NCI-H345 treated with DMSO at 0.1 percent for 48 hours (cell line): ENCODE results near the gene L3MBTL4.
"Not testable (repeated sequence)": the region's sequence is repeated elsewhere in the genome, so short reads cannot be mapped to it uniquely, and the experiment has no call there.

Experiments used
- DNase-seq: peaks from one replicate; lab custom pipeline; 2025; ENCODE audit not compliant: unreplicated experiment; lab: John Stamatoyannopoulos, UW

Gene L3MBTL4

DNA sequence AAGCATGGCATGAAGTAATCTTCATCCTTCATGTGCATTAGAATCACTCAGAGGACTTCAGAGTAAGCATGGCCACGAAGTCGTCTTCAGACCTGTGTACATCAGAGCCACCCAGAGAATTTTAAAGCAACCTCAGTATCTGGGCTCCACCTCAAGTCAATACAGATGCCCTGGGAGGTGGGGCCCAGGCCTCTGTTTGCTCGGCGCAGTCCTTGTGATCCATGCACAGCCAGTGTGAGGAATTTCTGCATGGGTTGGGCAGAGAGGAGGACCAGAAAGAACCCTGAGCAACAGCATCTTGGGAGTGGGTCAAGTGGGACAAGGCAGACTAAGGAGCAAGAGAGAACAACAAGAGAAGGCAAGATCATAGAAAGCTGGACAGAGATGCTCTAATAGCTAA lies 299.0 kb downstream of the L3MBTL4 start:
- no peak for DNase-seq

DNA sequence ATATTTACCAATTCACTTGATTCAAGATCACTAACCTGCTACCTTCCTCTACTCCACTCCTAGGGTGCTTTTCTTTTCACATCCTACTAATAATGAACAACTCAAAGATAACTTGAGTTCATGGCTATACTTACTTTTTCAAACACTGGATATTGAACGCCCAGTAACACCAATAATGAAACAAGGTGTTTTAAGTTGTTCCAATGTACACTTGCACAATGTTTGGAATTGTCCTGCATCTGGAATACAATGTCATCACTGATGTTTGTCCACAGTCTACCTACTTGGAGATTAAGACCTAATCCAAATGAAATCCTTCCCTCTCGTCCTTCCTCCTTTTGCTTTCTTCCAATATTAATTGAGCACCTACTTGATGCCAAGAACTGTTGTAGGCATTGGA lies 301.1 kb downstream of the L3MBTL4 start:
- DNase-seq, result no peak

DNA sequence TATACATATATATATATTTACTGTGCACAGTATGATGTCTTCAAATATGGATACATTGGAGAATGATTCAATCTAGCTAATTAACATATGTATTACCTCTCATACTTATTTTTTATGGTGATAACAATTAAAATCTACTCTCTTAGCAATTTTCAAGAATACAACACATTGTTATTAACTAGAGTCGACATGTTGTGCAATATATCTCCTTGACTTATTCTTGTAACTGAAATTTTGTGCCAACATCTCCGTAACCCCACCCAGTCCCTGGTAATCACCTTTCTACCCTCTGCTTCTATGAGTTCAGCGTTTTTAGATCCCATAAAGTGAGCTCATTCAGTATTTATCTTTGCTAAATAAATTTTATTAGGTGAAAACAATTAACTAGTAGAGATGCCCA lies 303.0 kb downstream of the L3MBTL4 start:
- DNase-seq, result no peak

DNA sequence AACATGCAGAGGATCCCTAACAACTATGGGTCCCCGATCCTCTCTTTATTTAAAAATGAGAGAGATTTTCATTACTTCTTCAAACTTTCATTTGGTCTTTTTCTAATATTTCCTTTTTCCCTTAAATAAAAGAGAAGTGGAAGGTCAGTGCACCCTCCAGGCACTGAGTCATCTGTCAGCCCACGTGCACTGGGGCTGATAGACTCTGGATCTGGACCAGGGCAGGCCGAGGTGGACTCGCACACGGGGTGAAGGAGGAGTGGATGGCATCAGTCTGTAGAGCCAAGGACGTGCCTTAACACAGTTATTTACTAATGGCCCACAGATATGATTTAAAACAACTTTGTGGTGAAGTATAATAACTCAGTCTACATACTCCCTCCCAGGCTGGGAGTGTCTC lies 305.0 kb downstream of the L3MBTL4 start:
- DNase-seq, result no peak

DNA sequence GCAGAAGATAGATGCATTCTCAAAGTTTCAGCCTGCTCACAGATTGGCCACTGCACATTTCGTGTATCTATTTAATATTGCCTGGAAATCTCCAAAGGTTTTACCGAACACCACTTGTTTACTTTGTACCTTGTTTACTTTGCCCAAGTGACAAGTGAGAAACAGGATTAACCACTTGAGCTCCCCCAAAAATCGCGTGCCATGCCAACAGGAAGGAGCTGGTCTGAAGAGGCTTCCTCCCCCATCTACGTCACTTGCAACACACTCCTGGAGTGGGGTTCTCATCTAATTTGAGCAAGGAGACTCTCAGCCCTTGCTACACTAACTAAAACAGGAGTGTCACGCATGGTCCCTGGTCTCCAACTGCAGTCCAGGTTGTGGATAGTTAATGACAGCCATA lies 306.9 kb downstream of the L3MBTL4 start:
- DNase-seq, result peak; percentile 24

DNA sequence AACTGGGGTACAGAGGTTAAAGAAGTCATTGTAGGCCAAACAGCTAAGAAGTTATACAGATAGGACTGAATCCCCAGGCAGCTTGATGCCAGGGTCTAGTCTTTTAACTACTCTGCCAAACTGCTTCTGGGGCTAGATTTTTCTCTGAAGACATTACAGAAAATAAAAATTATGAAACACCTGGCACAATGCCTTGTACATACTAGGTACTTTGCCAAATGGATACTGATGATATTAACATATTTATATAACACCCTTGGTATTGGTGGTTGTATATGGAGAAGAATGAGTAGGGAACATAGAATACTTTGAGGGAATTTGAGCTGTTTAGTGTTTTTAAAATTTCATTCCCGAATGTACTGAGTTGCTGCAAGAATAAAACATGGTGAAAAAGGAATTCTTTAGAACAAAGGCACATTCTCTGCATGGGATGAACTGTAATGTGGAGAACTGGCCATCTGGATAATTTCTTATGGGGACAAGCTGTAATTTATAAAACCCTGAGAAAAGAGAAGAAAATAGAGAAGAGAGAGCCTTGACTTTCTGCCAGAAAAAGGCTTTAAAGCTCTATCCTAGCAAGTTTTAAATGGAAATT lies 308.5 kb downstream of the L3MBTL4 start:
- no peak for DNase-seq

DNA sequence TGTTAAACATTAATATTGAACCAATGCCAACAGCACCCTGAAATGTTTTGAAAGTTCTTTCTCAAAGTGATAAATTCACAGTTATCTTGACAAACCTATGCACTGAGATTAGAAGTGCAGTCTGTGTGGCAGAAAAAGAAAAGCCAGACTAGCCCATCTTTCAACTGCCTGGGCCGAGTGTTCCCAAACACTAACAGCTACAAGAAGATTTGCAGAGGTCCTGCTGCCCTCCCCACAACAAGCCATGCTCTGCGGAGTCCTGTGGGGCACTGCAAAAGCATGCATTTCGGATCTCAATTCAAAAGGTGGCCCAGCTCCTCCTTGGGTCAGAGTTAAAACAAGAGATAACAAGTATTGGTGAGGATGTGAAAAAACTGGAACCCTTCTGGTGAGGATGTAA lies 311.0 kb downstream of the L3MBTL4 start:
- DNase-seq, result no peak

DNA sequence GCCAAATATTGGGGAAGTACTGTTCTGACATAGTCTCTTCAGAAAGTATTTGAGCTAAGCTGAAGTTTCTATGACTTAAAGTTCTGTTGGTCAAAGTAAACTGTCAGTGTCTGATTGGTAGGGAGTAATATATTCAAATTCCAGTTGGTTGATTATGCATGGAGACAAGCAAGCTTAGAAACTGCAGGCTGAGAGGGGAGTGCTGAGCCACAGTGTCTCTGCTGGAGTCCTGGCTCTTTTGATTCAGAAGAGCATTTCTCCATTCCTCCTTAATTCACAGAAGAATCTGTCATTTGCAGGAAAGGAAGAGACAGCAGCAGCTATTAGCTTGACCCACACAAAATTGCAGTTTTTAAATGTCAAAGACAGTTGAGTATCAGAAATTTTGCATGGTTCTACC lies 318.0 kb downstream of the L3MBTL4 start:
- no peak for DNase-seq

DNA sequence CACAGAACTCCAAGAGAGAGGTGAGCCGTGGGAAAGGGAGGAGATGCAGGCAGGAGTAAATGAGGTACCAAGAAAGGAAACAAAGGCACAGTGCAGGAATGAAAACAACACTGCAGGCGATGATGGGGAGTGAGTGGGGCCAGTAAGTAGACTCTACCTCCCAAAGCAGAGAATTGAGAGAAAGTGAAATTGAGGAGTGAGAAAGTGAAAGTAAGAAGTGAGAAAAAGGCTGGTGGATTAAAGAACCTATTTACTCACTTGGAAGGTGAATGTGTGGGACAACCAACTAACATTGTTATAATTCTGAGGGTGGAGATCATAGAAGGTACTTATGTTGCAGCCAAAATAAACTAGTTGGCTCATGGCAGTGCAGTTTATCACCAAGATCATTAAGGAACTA lies 326.3 kb downstream of the L3MBTL4 start:
- DNase-seq, result no peak

DNA sequence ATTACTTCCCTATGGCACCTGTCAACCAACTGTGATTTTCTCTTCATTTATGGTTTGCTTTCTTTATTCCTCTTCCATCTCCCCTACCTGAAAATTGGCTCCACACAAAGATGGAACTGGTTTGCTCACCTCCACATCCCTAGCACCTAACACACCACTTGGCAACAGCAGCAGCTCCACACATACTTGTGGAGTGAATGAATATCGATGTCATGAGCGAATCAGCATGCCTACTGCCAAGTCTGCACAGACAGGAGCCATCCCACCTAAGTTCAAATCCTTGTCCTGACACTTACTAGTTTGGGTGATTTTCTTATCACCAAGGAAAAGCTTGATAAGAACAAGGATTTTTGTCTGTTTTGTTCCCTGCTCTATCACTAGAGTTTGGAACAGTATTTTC lies 328.0 kb downstream of the L3MBTL4 start:
- no peak for DNase-seq

DNA sequence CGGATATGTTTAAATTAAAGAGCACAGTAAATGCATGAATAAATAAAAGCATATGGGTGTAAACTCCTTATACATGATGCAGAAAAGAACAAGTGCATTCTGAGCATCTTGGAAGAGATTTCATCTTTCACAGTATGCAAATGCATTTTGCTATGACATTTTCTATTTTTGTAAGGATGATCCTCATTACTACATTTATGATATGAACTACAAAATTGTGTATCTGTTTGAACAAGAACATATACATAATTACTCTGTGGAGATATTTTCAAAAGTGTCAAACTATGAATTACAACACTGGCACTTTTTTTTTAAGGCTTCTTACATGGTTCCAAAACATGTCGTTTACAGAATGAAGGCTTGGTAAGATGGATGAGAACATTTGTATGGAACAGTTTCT lies 335.3 kb downstream of the L3MBTL4 start:
- DNase-seq, result no peak

DNA sequence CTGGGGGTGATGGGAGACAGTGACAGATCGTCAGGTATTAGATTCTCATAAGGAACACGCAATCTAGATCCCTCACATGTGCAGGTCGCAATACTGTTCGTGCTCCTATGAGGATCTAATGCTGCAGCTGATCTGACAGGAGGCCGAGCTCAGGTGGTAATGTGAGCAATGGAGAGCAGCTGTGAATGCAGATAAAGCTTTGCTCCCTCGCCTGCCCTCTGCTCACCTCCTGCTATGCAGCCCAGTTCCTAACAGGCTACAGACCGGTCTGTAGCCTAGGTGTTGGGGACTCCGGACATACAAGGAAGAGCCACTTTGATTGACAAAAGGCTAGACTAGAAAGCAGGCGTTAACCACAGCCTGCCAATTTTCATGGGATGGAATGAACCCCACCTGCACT lies 335.8 kb downstream of the L3MBTL4 start:
- DNase-seq, result no peak

DNA sequence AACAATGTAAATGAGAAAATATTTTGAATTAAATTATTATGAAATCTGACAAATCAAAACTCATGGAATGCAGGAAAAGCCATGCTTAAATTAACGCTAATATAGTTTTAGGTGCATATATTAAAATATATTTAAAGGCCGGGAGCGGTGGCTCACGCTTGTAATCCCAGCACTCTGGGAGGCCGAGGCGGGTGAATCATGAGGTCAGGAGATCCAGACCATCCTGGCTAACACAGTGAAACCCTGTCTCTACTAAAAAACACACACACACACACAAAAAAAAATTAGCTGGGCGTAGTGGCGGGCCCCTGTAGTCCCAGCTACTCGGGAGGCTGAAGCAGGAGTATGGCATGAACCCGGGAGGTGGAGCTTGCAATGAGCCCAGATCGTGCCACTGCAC lies 342.3 kb downstream of the L3MBTL4 start:
- DNase-seq, result not testable (repeated sequence)

DNA sequence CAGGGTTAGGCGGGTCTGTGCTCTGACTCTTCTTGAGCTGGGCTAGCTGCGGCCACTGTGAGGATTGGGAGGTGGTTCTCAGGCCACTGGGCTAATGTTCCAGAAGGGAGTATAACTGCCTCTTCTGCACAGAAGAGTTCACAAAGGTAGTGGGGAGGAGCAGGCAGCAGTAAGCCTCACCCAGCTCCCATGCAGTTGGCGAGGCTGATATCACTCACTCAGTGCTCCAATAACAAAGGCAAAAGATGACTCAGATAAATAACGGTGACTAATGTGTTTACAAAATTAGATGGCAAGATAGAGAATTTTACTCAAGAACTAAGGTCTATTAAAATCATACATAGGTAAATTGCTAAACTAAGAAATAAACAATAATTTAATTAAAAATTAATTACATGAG lies 345.2 kb downstream of the L3MBTL4 start:
- DNase-seq, result no peak

DNA sequence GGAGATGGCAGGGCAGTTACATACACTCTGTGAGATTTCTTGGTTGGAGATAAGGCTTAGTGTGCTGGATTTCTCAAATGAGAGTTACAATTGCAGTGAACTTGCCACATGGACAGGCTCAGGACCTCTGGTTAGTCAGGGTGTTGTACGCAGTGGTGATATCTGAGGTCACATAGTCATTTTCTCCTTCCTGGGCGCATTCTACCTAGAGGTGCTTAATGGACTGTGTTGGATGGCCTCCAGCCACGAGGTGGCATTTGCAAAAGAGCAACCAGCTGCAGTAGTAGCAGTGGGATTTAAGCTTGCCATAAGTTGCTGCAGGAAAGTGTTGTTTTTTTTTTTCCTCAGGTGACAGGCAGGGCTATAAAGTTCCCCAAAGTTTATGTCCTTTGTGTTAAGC lies 345.6 kb downstream of the L3MBTL4 start:
- DNase-seq, result no peak

DNA sequence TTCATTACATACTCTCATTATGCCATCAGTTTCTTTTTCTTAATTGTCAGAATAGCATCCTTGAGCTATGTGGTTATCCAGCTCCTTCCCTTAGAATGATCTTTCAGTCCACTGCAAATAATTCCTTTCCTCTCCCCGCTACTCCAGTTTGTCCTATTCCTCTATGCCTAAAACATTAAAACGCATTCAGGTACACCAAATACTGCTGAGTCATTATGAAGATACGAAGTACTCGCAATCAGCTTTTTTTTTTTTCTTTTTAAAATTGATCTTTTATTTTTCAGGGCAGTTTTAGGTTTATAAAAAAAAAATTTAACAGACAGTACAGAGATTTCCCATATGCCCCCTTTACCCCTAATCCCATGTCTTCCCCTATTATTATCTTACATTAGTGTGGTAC lies 354.6 kb downstream of the L3MBTL4 start:
- no peak for DNase-seq

DNA sequence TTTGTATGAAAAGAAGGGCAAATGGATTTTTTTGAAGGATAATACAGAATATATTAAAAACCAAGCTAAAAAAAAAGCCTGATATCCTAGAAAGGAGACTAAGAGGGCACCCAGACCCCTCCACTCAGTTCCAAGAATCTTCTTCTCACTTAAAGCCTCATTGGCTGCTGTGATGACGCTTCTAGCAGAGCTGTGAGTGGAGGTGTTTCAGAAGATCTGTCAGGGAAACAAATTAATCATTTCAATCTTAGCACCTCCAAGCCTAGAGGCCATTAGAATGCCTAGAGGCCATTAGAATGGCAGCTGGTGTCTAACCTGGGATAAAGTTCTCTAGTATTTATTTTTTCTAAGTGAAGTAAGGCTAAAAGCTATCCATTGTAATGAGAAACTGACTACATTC lies 355.2 kb downstream of the L3MBTL4 start:
- no peak for DNase-seq

DNA sequence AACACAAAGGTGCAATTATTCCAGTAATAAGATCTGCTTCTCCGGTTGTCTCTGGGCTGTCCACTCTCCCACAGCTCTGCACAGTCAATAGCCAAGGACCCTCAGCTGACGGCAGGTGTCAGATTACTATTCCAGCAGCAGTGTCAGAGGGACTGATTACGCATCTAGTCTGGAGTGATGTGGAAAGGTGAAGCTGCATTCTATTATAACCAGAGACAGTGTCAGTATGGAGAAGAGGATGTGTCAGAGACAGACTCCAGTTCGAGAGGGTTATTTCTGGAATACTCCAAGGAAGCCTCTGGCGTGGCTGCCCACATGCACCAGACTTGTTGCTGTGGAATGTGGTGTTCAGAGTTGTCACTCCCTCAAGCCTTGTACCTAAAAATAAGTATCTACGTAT lies 355.8 kb downstream of the L3MBTL4 start:
- peak; percentile 71 for DNase-seq

DNA sequence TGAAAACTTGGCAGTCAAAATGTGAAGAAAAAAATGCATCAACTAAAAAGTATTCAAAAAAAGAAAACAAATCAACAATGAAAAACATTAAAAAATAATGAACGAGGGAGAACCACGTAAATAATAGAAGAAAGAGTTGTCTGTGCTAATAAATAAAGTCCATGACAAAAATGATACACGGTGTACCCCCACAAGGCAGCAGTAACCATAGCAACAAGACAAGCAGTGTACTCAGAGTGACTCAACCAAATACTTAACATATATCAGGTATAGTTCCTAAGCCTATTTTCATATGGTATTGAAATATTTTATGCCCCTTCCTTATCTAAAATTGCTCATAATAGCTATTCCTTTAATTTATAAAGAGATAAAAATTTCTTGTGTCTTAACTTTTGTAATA lies 357.1 kb downstream of the L3MBTL4 start:
- no peak for DNase-seq

DNA sequence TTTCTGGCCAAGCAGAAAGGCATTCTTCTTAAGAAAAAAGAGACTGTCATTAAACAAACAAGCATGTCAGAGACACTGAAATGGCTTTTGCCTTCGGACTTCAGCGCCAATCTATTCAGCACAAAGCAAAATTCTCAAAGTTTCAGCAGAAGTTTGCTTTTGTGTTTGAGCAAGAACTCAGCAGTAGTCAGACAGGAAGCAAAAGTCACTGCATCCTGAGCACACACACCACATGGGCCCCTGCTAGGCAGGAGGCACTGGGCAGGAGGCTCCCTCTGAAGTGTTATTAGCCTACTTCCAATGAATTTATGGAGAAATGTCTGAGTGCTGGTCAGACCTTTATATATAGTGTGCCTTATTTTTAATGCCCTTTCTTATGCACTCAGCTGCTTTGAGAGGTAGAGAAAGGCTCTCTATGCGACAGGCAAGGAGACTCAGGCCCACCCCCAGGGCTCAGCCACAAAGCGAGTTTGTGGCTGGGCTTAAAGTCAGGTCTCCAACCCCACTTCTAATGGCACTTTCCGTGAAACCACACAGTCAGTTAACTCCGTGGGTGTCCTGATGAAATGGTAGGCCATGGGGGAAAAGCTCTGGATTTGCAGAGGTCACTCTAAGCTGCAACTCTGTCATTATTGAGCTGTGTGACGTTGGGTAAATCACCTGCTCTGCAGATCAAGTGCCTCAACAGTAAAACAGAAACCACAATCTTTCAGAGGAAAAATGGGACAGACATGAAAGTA lies 358.4 kb downstream of the L3MBTL4 start:
- DNase-seq, result no peak

DNA sequence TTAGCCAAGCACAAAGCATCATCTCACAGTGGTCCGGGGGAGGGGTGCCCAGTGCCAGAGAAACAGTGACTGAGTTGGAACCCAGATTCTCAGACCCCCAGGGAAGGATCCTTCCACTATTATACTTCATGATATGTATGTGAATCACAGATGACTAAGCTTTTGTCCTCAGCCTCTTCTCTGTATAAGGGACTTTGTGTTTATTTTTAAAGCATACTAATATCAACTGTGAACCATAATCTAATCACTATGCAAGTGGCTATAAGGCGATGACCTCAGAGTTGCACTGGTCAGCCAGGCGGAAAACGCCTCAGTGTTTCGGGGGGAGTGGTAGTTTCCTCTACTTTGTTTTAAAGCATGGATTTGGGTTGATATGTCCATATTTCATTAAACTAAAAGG lies 359.0 kb downstream of the L3MBTL4 start:
- DNase-seq, result no peak

DNA sequence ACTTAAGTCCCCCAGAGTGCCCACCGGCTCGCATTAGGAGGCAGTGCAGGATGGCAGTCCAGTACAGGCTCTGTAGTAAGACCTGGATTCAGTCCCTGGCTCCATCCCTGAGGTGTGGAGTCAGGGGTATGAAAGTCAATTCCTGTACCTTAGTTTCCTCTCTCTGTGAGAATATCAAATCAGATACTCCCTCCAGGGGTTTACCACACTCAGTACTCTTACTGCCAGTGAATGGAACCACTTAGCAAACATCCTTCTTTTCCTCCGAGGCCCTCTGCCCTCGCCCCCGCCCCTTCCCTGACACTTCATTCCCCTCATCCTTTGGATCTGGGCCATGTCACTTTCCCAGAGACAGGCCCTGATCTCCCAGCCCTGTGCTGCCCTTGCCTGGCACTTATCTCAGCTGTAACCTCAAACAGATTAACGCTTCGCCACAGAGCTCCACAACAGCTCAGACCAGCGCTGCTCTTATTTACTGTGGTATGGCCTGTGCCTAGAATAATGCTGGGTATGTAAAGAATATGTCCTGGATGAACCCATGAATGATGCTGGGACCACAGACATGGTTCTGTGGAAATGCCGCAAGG lies 360.4 kb downstream of the L3MBTL4 start:
- DNase-seq, result peak; percentile 77

DNA sequence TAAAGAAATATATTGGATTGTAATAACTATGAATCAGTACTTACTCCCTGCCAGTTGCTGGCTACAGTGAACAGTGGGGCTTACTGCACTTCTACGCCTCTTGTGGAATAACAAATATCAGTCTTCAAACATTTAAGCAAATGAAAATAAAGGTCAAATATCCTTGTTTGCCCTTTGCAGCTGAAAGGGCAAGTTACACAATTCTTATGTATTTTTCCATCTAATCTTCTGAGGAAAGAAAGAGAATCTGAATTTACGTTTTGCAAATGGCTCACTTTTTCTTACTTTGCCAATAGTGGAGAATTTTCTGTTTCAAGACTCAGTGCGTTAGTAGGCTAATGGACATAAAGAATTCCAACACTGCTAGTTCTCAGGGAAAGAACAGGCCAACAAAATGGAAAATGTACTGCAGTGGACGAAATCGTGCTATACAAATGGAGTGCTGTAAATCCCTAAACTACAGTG lies 362.2 kb downstream of the L3MBTL4 start:
- no peak for DNase-seq
